Endodermal cell (in vitro differentiated cells): ENCODE data around the gene MFSD6L. TPM values are rescaled to one million over a fixed set of nuclear protein-coding genes. Genes with fewer than 3 reads are reported as not detected.
"Not testable (repeated sequence)": the region's sequence is repeated elsewhere in the genome, so short reads cannot be mapped to it uniquely, and the experiment has no call there.

Experiments
- DNase-seq: peaks from one replicate; pipeline ENCODE4 v3.0.0-alpha.2; 2017
- H3K27ac ChIP-seq: 2 replicates; pipeline ENCODE4 v1.5.1; 2013; ENCODE audit warnings: mild to moderate bottlenecking, low read depth, low read length, moderate library complexity
- H3K27me3 ChIP-seq: 2 replicates; pipeline ENCODE4 v1.6.1; 2013; ENCODE audit warnings: mild to moderate bottlenecking, low read length, moderate library complexity; ENCODE audit not compliant: insufficient read depth, control insufficient read depth, poor library complexity, severe bottlenecking
- H3K36me3 ChIP-seq: 2 replicates; pipeline ENCODE4 v1.7.0; 2013; ENCODE audit warnings: mild to moderate bottlenecking, low read length, moderate library complexity; ENCODE audit not compliant: control insufficient read depth, insufficient read depth
- H3K4me1 ChIP-seq: one replicate; pipeline ENCODE4 v1.7.0; 2013; ENCODE audit warnings: low read length; ENCODE audit not compliant: control insufficient read depth, insufficient read depth
- H3K4me3 ChIP-seq: 2 replicates; pipeline ENCODE4 v1.5.1; 2013; ENCODE audit warnings: mild to moderate bottlenecking, low read length, moderate library complexity
- H3K9ac ChIP-seq: 2 replicates; pipeline ENCODE4 v1.6.1; 2013; ENCODE audit warnings: mild to moderate bottlenecking, low read length, moderate library complexity; ENCODE audit not compliant: poor library complexity, severe bottlenecking; ENCODE audit errors: extremely low read depth
- H3K9me3 ChIP-seq: 2 replicates; pipeline ENCODE4 v1.6.1; 2013; ENCODE audit warnings: mild to moderate bottlenecking, low read length, moderate library complexity; ENCODE audit not compliant: control insufficient read depth
- H3K27ac Mint-ChIP-seq: 2 replicates; pipeline ENCODE4 v1.8.0; 2020; ENCODE audit warnings: mixed read lengths
- H3K27me3 Mint-ChIP-seq: 2 replicates; pipeline ENCODE4 v1.8.0; 2021; ENCODE audit warnings: mild to moderate bottlenecking, mixed read lengths; ENCODE audit not compliant: insufficient read depth
- H3K36me3 Mint-ChIP-seq: 2 replicates; pipeline ENCODE4 v1.8.0; 2020; ENCODE audit warnings: low read depth, mixed read lengths
- H3K4me1 Mint-ChIP-seq: 2 replicates; pipeline ENCODE4 v1.8.0; 2020; ENCODE audit warnings: mixed read lengths
- H3K4me3 Mint-ChIP-seq: 2 replicates; pipeline ENCODE4 v1.8.0; 2020; ENCODE audit warnings: mild to moderate bottlenecking, moderate library complexity, mixed read lengths
- H3K9me3 Mint-ChIP-seq: 2 replicates; pipeline ENCODE4 v1.8.0; 2020; ENCODE audit warnings: mild to moderate bottlenecking, mixed read lengths
- WGBS, 2 experiments: methylation state at CpG; one replicate each; pipeline versions ENCODE4 v1.1.5 to v1.1.7; 2013; ENCODE audit warnings: missing lambda C conversion rate in 2 of 2, mixed read lengths in 1 of 2; ENCODE audit not compliant: insufficient coverage in 1 of 2, insufficient read length in 1 of 2; 5-methylcytosine and 5-hydroxymethylcytosine counted together
- total RNA-seq, 2 donors: library from RNA; stranded (reverse); fragmentation: NEBNext Ultra II Directional in 1 of 2; extraction: Animal tissue kit (Norgen Biotek cat#: 25700) in 1 of 2; gene quantifications; 2 replicates in 1 of 2; 3 replicates in 1 of 2; pipeline ENCODE4 v1.2.1, GENCODE V29; 2021
- TF ChIP-seq, protein P1 (sequence below): fragments of 200-600 bp; sonication (generic); conservative IDR thresholded peaks from 2 replicates; pipeline ENCODE4 v1.5.0; 2021; ENCODE audit warnings: antibody characterized with exemption, mild to moderate bottlenecking

Gene MFSD6L
- total RNA-seq, 2 donors from 2014 or later, result 3.3 to 5.1 TPM

- peak; percentile 34 for DNase-seq
- 96 to 100% methylated on average over 5 to 8 of the region's 8 CpGs for WGBS, 2 experiments
- H3K4me3 Mint-ChIP-seq, result no peak overlapping the region
These were observed 18.9 kb upstream of the MFSD6L start for GRCh38 chr17:8818047-8818446.

DNA sequence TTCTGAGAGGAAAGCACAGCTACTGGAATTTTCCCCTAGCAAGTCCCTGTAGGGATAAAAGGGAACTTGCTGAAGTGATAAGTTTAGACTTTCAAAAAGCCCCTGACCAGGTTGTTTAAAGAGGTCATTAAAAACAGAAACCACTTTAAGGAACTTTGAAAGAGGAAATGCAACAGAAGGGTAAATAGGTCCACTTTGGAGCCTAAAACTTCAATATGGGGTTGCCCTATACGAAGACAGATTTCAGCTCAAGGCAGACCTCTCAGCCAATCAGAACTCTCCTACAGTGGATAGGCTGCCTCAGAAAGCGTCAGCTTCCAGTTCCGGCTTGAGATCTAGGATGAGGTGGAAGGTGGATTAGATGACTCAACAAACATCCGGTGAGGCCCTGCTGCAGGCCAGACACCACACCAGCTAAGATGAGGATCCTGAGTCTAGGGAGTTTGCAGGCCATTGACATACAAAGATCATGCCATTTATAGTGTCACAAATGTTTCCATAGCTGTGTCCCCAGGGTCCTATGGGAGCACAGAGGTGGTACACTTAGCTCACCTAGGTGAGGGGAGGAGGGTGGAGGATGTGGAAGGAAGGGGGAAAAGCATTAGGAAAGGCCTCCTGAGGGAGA lies 7.9 kb upstream of the MFSD6L start:
- 81 to 88% methylated on average over 3 to 4 of the region's 4 CpGs for WGBS, 2 experiments
- DNase-seq, result peak; percentile 51
- H3K4me1 Mint-ChIP-seq, result peaks cover 2% of the 10 kb centered on the region
- Histone ChIP-seq H3K4me3 (no peak overlapping the region), H3K36me3 (no peaks in the 10 kb centered on the region), H3K9me3 (peaks cover 29% of the 10 kb centered on the region), H3K27ac (no peak overlapping the region), H3K27me3 (no peaks in the 10 kb centered on the region), H3K4me1 (no peaks in the 10 kb centered on the region), H3K9ac (no peak overlapping the region)
- peaks cover 16% of the 10 kb centered on the region for H3K36me3 Mint-ChIP-seq
- no peak overlapping the region for H3K27ac Mint-ChIP-seq
- H3K27me3 Mint-ChIP-seq, result peaks cover 15% of the 10 kb centered on the region
- peaks cover 26% of the 10 kb centered on the region for H3K9me3 Mint-ChIP-seq
- TF ChIP-seq, protein P1, sequence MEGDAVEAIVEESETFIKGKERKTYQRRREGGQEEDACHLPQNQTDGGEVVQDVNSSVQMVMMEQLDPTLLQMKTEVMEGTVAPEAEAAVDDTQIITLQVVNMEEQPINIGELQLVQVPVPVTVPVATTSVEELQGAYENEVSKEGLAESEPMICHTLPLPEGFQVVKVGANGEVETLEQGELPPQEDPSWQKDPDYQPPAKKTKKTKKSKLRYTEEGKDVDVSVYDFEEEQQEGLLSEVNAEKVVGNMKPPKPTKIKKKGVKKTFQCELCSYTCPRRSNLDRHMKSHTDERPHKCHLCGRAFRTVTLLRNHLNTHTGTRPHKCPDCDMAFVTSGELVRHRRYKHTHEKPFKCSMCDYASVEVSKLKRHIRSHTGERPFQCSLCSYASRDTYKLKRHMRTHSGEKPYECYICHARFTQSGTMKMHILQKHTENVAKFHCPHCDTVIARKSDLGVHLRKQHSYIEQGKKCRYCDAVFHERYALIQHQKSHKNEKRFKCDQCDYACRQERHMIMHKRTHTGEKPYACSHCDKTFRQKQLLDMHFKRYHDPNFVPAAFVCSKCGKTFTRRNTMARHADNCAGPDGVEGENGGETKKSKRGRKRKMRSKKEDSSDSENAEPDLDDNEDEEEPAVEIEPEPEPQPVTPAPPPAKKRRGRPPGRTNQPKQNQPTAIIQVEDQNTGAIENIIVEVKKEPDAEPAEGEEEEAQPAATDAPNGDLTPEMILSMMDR, result no peak
- no peak overlapping the region for H3K4me3 Mint-ChIP-seq

More at GRCh38 chr17:8818047-8818446, 18.9 kb upstream of the MFSD6L start:
- peaks cover 9% of the 10 kb centered on the region for H3K4me1 Mint-ChIP-seq
- H3K27me3 ChIP-seq, result no peaks in the 10 kb centered on the region
- no peak overlapping the region for H3K27ac ChIP-seq
- TF ChIP-seq, protein P1, result no peak
- H3K36me3 Mint-ChIP-seq, result peaks cover 3% of the 10 kb centered on the region
- H3K4me3 ChIP-seq, result no peak overlapping the region
- H3K9me3 ChIP-seq, result no peaks in the 10 kb centered on the region
- peaks cover 22% of the 10 kb centered on the region for H3K27me3 Mint-ChIP-seq
- peaks cover 6% of the 10 kb centered on the region for H3K9me3 Mint-ChIP-seq
- no peak overlapping the region for H3K9ac ChIP-seq
- H3K4me1 ChIP-seq, result no peaks in the 10 kb centered on the region
- H3K27ac Mint-ChIP-seq, result no peak overlapping the region
- H3K36me3 ChIP-seq, result no peaks in the 10 kb centered on the region

DNA sequence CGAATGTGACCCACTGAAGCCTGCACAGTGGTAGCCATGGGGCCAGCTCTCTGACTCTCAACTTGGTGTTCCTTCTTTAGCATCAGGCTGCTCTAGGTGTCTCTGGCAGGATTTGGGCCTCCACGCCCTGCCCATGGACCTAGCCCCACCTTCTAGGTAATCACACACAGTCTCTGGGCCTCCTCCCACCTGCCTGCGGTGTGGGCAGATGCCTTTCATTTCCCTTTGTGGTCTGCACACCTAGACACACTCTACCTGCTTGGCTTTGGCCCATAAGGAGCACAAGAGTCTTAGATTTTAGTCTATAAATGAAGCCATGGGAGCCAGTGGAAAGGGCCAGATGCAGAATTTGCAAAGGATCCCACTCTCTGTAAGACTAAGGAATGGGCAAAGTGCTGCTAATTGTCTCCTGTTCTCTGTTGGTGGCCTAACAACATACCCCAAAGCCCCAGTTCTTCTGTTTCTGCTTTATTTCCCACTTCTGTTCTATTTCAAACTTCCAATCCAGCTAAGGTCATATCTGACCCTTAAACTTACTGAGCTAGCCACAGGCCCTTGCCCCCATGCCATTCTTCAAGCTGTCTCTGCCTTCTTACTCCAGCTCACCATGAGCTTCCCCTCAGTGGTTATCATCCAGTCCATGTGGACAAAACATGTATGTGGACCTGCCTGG lies 7.2 kb upstream of the MFSD6L start:
- Mint-ChIP-seq H3K27ac (no peak overlapping the region), H3K27me3 (peaks cover 13% of the 10 kb centered on the region), H3K9me3 (peaks cover 19% of the 10 kb centered on the region), H3K4me3 (no peak overlapping the region), H3K36me3 (peaks cover 11% of the 10 kb centered on the region), H3K4me1 (peaks cover 2% of the 10 kb centered on the region)
- 88 to 93% methylated on average over 3 of the region's 3 CpGs for WGBS, 2 experiments
- no peaks in the 10 kb centered on the region for H3K36me3 ChIP-seq
- H3K9me3 ChIP-seq, result peaks cover 28% of the 10 kb centered on the region
- no peaks in the 10 kb centered on the region for H3K4me1 ChIP-seq
- peak; percentile 30 for DNase-seq
- H3K9ac ChIP-seq, result no peak overlapping the region
- no peak overlapping the region for H3K4me3 ChIP-seq
- TF ChIP-seq, protein P1, result no peak
- H3K27ac ChIP-seq, result no peak overlapping the region
- no peaks in the 10 kb centered on the region for H3K27me3 ChIP-seq

- not testable (repeated sequence) for H3K9ac ChIP-seq, H3K27ac Mint-ChIP-seq, H3K36me3 ChIP-seq, H3K27ac ChIP-seq, H3K4me1 Mint-ChIP-seq, H3K36me3 Mint-ChIP-seq, H3K4me3 ChIP-seq, H3K4me1 ChIP-seq, H3K4me3 Mint-ChIP-seq, H3K27me3 ChIP-seq
- peaks cover 10% of the 10 kb centered on the region for H3K9me3 Mint-ChIP-seq
- peak; percentile 26 for DNase-seq
- H3K27me3 Mint-ChIP-seq, result peaks cover 17% of the 10 kb centered on the region
- 93 to 100% methylated on average over 1 to 10 of the region's 10 CpGs for WGBS, 2 experiments
- peaks cover 19% of the 10 kb centered on the region for H3K9me3 ChIP-seq
These were observed 6.2 kb upstream of the MFSD6L start for GRCh38 chr17:8805396-8805795.
